HUES64 (cell line): Measurements from ENCODE around the gene MYBBP1A.

ENCODE experiments used
- H3K27ac ChIP-seq: 2 replicates; pipeline ENCODE4 v1.7.0; 2013; ENCODE audit warnings: low read depth, low read length, inconsistent platforms
- H3K27me3 ChIP-seq: 2 replicates; pipeline ENCODE4 v1.6.1; 2013; ENCODE audit warnings: mild to moderate bottlenecking, low read length; ENCODE audit not compliant: insufficient read depth
- H3K36me3 ChIP-seq: 2 replicates; pipeline ENCODE4 v1.6.1; 2013; ENCODE audit warnings: mild to moderate bottlenecking, low read length; ENCODE audit not compliant: insufficient read depth
- H3K4me1 ChIP-seq: 2 replicates; pipeline ENCODE4 v1.6.1; 2013; ENCODE audit warnings: mild to moderate bottlenecking, low read length, moderate library complexity; ENCODE audit not compliant: insufficient read depth
- H3K4me3 ChIP-seq: 2 replicates; pipeline ENCODE4 v1.5.1; 2013; ENCODE audit warnings: mild to moderate bottlenecking, low read length, moderate library complexity
- H3K9ac ChIP-seq: 2 replicates; pipeline ENCODE4 v1.6.1; 2013; ENCODE audit warnings: mild to moderate bottlenecking, low read depth, low read length
- H3K9me3 ChIP-seq: 2 replicates; pipeline ENCODE4 v1.6.1; 2013; ENCODE audit warnings: low read depth, low read length; ENCODE audit not compliant: insufficient read depth
- WGBS: fragments of 150-250, 120-280 bp; methylation state at CpG from one replicate; pipeline ENCODE4 v1.1.7; 2013; ENCODE audit warnings: missing lambda C conversion rate; 5-methylcytosine and 5-hydroxymethylcytosine counted together

MYBBP1A gene

DNA sequence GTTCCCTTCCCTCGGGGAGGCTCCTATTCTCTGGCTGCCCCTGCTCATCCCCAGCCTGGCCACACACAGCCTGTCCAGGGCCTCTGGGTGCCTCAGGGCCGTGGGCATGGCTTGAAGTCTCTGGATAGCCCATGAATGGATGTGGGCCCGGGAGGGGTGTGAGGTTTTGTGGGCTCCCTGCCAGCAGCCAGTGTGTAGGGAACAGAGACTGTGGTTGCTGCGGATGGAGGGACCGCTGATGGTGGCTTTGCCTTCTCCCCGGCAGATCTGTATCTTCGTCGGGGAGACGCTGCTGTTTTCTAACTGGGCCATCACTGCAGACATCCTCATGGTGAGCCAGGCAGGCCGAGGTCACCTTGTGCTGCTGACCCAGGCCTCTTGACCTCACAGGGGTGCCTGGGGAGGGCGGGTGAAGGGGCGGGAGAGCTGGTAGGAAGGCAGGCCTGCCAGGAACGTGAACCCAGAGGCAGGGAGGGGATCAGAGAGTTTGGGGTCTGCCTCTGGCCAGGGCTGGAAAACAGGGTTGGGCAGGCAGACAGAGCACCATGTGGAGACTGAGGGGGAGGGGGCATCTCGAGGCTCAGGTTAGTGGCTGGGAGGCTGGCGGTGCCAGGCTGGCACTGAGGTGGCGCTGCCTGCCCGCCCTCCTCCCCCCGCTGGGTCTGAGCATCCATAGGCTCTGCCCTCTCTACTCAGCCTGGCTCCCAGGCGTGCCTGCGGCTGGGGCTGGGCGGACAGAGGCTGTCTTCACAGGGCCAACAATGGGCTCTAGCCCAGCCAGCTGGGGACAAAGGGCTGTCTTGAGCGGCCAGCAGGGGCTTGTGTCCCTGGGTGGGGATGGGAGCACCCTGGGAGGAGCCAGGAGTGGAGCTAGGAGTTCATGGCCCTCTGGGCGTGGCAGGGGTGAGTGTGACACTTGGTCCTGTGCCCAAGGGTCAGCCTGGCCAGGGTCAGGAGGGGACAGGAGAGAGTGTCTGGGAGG lies 21.4 kb downstream of the MYBBP1A start:
- H3K27me3 ChIP-seq, result peaks cover 33% of the 10 kb centered on the region
- peaks cover 17% of the 10 kb centered on the region for H3K36me3 ChIP-seq
- 80% methylated on average over 23 of the region's 23 CpGs for WGBS
- H3K9ac ChIP-seq, result no peak overlapping the region
- no peak overlapping the region for H3K27ac ChIP-seq
- H3K4me3 ChIP-seq, result no peak overlapping the region
- H3K4me1 ChIP-seq, result no peaks in the 10 kb centered on the region
- H3K9me3 ChIP-seq, result no peaks in the 10 kb centered on the region

- Histone ChIP-seq H3K27me3 (peaks cover 35% of the 10 kb centered on the region), H3K4me3 (no peak overlapping the region), H3K36me3 (peaks cover 9% of the 10 kb centered on the region), H3K4me1 (no peaks in the 10 kb centered on the region), H3K9ac (no peak overlapping the region), H3K27ac (no peak overlapping the region), H3K9me3 (no peaks in the 10 kb centered on the region)
- 90% methylated on average over 33 of the region's 33 CpGs for WGBS
Observed at GRCh38 chr17:4532860-4533522, 22.2 kb downstream of the MYBBP1A start.

DNA sequence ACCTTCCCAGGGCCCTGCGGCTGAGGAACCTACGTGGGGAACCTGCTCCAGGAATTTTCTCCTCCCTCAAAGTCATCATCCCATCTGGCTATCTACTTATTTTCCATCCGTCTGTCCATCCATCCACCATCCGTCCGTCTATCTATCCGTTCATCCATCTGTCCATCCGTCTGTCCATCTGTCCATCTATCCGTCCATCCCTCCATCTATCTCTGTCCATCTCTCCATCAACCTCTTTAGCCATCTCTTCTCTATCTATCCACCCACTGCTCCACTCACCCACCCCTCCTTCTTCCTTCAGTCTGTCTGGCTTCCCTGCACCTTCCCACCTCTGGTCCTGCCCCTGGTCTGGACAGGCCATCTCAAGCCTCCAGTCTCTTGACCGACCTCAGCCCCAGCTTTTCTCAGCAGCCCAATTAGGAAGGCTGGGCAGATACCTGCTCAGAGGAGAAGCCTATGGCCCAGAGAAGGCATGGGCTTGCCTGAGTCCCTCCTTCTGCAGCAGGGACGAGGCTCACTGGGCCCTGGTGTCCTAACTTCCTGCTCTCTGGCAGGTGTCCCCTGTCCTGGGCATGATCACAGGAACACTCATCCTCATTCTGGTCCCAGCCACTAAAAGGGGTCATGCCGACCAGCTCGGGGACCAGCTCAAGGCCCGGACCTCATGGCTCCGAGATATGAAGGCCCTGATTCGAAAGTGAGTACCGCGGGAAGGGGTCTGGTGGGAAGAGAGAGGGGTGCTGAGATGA lies 23.0 kb downstream of the MYBBP1A start:
- no peak overlapping the region for H3K9ac ChIP-seq
- peaks cover 42% of the 10 kb centered on the region for H3K27me3 ChIP-seq
- H3K27ac ChIP-seq, result no peak overlapping the region
- no peaks in the 10 kb centered on the region for H3K4me1 ChIP-seq
- no peaks in the 10 kb centered on the region for H3K9me3 ChIP-seq
- 88% methylated on average over 17 of the region's 17 CpGs for WGBS
- H3K4me3 ChIP-seq, result no peak overlapping the region
- peaks cover under 1% of the 10 kb centered on the region; the same call in 1 of the 2 replicates for H3K36me3 ChIP-seq

DNA sequence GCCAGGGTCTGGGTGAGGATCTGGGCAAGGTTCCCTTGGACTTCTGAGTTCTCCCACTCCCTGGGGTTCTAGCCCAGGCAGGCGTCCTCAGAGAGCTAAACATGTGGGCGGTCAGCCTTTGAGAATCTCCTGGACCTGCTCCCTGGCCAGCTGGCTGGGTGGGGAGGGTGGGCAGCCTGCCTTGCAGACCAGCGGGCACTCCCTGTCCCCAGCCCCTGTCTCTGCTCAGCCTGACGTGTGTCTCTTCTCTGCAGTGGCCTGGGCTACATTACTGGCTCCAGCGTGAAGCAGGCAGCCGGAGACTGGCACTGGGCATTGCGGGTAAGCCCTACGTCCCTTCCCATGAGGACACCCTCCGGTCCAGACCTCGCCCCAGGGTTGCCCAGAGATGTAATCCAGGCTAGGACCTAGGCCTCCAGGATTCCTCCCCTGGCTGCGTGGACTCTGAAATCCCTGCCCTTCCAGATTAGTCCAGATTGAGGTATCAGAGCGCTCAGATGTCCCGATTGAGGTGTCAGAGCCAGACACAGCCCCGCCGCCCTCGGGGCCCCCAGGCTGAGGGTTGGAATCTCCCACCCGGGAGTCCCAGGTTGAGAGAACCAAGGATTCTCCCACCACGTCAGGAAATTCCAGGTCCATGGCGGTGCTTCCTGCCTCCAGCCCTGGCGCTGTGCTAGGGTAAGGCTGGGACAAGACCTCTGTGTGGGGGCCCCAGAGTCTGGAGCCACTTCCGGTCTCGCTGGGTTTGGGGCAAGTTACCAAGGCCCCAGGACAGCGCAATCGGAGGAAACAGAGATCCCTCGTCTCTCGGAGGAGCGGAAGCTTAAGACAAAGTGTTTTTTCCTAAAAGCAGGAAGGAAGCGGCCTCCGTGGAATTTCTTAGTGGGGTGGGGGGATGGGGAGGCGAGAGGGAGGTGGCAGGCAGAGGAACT lies 24.1 kb downstream of the MYBBP1A start:
- no peaks in the 10 kb centered on the region for H3K4me1 ChIP-seq
- no peak overlapping the region for H3K27ac ChIP-seq
- H3K27me3 ChIP-seq, result peaks cover 48% of the 10 kb centered on the region
- no peaks in the 10 kb centered on the region for H3K36me3 ChIP-seq
- 74% methylated on average over 30 of the region's 30 CpGs for WGBS
- no peak overlapping the region for H3K4me3 ChIP-seq
- H3K9me3 ChIP-seq, result no peaks in the 10 kb centered on the region
- 0 out of 2 replicates have a peak overlapping the region, but pooled peaks have one; percentile 16 for H3K9ac ChIP-seq

GRCh38 chr17:4529533-4530152 lies 25.5 kb downstream of the MYBBP1A start:
- Histone ChIP-seq H3K27ac (no peak overlapping the region), H3K27me3 (peaks cover 54% of the 10 kb centered on the region), H3K9me3 (no peaks in the 10 kb centered on the region), H3K4me1 (no peaks in the 10 kb centered on the region), H3K36me3 (no peaks in the 10 kb centered on the region), H3K9ac (no peak overlapping the region), H3K4me3 (no peak overlapping the region)
- WGBS, result 86% methylated on average over 13 of the region's 13 CpGs

DNA sequence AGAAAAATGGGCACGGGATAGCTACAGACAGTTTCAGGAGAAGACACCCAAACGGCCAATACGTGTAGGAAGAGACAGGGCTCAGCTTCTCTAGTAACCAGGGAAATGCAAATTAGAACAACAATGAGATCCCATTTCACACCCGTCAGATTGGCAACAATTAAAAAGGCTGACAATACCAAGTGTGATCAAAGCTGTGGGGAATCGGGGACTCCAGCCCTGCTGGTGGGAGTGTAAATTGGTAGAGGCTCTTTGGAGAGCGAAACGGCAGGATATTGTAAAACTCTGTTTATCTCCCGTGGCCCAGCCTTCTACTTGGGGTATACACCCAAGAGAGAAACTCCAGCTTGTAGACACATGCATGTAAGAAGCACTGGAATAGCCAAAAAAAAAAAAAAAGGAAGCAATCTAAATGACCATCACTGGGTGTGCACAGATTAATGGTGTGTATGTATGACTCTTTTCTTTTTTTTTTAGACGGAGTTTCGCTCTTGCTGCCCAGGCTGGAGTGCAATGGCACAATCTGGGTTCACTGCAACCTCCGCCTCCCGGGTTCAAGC lies 27.5 kb downstream of the MYBBP1A start:
- Histone ChIP-seq H3K9me3 (no peaks in the 10 kb centered on the region), H3K27me3 (peaks cover 49% of the 10 kb centered on the region), H3K4me3 (no peak overlapping the region), H3K36me3 (no peaks in the 10 kb centered on the region), H3K4me1 (no peaks in the 10 kb centered on the region), H3K9ac (no peak overlapping the region), H3K27ac (no peak overlapping the region)
- 63% methylated on average over 12 of the region's 12 CpGs for WGBS

GRCh38 chr17:4527134-4527533 lies 28.1 kb downstream of the MYBBP1A start:
- H3K9me3 ChIP-seq, result no peaks in the 10 kb centered on the region
- WGBS, result 100% methylated on average over 1 of the region's 1 CpG
- H3K4me1 ChIP-seq, result no peaks in the 10 kb centered on the region

GRCh38 chr17:4525691-4526397 lies 29.3 kb downstream of the MYBBP1A start:
- Histone ChIP-seq H3K9me3 (no peaks in the 10 kb centered on the region), H3K36me3 (no peaks in the 10 kb centered on the region), H3K9ac (no peak overlapping the region), H3K27me3 (peaks cover 33% of the 10 kb centered on the region), H3K27ac (no peak overlapping the region), H3K4me1 (no peaks in the 10 kb centered on the region), H3K4me3 (no peak overlapping the region)
- 90% methylated on average over 11 of the region's 11 CpGs for WGBS

More at GRCh38 chr17:4527134-4527533, 28.1 kb downstream of the MYBBP1A start:
- Histone ChIP-seq H3K4me3 (no peak overlapping the region), H3K36me3 (no peaks in the 10 kb centered on the region), H3K27ac (no peak overlapping the region), H3K27me3 (peaks cover 45% of the 10 kb centered on the region), H3K9ac (no peak overlapping the region)

- Histone ChIP-seq H3K36me3 (no peaks in the 10 kb centered on the region), H3K9me3 (no peaks in the 10 kb centered on the region), H3K27me3 (peaks cover 25% of the 10 kb centered on the region), H3K9ac (no peak overlapping the region), H3K27ac (no peak overlapping the region), H3K4me3 (no peak overlapping the region), H3K4me1 (no peaks in the 10 kb centered on the region)
- WGBS, result 89% methylated on average over 8 of the region's 8 CpGs
Observed at GRCh38 chr17:4523946-4524345, 31.2 kb downstream of the MYBBP1A start.
